GM21526 (cell line): Measurements from ENCODE around the gene RNMT.
"Not testable (repeated sequence)": the region's sequence is repeated elsewhere in the genome, so short reads cannot be mapped to it uniquely, and the experiment has no call there.

Experiments
- ATAC-seq: cut with Tn5 transposase; IDR thresholded peaks from one replicate; pipeline ENCODE4 v1.9.1; 2021; ENCODE audit warnings: moderate library complexity; ENCODE audit not compliant: unreplicated experiment, low FRiP score

The RNMT gene

DNA sequence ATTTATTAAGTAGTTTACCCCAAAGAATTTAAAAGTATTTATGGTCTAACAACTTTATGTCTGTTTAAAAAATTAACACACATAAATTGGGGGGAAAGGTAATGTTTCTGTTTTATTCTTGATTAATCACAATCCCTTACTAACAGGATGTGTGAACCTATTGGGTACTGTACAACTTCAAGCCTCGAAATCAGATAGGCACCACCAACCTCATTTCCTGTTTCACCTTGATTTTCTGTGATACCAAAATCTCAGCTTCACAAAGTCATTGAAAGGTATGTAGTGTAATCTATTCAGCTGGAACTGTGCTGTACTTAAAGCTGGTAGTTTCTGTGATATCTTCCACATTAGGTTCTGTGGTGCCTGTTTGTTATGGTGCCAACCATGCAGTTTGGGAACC lies 4.0 kb downstream of the RNMT start:
- ATAC-seq = no peak

DNA sequence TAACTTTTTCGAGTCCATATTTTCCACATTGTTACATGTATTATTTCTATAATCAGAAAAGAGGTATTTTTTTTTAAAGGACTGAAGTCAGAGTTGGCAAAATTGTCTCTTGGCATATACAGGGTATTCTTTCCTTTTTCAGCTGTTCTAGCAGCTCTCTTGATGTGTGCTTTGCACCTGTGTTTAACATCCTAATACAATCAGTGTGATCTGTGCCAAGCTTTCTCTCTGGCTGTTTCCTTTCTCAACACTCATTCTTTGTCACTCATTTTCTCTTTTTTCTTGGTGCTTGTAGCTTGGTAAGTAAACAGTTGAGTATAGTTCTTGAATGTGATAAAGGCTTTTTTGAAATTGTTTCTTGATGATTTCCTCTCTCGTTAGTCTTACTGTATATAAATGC lies 9.2 kb downstream of the RNMT start:
- ATAC-seq = no peak

DNA sequence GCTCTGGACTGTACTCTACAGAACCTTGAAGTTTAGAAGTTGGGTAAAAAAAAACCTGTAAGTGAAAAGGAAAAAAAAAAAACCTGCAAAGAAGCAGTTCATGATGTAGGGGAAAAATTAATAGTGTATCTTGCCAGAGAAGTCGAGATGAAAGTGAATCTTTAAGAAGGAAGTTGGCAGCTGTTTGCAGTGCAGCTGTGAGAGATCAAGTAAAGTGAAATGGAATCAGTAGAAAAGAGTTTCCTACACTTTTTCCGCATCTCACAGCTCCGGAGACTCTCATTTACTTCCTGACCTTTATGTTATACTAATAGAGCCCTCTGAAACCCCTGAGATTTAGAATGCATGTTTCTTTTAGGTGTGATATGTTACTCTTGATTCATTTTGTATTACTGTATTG lies 19.2 kb downstream of the RNMT start:
- ATAC-seq = no peak

DNA sequence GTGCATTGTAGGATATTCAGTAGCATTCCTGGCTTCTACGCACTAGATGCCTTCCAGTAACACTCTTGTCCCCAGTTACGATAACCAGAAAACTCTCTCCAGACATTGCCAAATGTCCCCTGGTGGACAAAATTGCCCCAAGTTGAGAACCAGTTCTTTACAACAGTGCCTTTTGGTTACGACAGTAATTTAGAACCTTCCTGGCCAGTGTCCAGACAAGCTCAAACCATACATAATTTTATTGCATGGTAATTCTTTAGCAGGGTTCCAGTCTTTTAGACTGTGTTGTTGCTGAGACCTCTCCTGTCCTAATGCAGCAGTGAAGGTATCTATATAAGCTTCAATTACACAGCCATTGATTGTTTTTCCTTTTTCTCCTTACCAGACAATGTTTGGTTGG lies 20.2 kb downstream of the RNMT start:
- ATAC-seq = no peak

- not testable (repeated sequence) for ATAC-seq
Observed at GRCh38 chr18:13751599-13751998, 25.1 kb downstream of the RNMT start.

GRCh38 chr18:13756261-13756660 lies 29.8 kb downstream of the RNMT start:
- no peak for ATAC-seq

- no peak for ATAC-seq
Observed at GRCh38 chr18:13756671-13757070, 30.2 kb downstream of the RNMT start.

- no peak for ATAC-seq
Observed at GRCh38 chr18:13758622-13759021, 32.1 kb downstream of the RNMT start.

GRCh38 chr18:13760047-13760446 lies 33.6 kb downstream of the RNMT start:
- no peak for ATAC-seq

DNA sequence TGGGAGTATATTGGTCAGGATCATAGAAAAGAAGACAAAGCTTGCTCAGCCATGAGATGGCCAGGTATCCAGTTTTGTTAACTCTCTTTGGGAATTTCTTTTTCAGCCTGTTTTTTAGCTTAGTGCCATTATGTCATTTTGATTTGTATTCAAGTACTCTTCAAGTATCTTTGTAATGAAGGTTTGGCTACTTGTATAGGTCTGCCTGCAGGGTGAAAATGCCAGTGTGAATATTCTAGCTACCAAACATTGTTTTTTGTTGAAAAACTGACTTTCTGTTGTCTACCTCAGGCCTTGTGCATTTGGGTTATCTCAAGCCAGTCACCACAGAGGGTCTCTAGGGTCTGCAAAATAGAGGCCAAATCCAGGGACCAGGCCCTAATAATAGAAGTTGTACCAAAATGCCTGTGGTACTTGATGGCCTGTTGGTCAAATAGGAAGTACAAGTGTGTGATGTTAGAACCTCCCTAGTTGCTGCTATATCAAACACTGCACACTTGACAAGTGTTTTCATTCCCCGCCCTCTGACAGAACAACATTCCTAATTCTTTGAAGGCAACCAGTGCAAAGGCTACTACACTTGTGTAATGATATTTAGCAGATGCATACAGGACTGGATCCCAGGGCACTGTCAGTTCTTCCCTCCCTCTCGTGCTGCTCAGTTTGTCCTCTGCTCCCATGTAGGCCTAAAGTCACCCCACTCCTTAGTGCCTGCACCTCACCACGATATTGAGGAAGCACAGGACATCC lies 36.4 kb downstream of the RNMT start:
- no peak for ATAC-seq

DNA sequence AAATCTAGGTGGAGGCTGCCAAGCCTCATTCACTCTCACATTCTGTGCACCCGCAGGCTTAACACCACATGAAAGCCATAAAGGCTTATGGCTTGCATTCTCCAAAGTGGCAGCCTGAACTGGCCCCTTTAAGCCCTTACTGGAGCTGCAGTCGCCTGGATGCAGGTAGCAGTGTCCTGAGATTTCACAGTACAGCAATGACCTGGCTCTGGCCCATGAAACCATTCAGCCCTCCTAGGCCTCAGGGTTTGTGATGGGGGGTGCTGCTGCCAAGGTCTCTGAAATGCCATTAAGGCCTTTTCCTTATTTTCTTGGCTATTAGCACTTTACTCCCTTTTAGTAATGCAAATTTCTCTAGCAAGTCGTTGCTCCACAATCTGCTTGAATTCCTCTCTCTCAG lies 48.6 kb downstream of the RNMT start:
- ATAC-seq = no peak

DNA sequence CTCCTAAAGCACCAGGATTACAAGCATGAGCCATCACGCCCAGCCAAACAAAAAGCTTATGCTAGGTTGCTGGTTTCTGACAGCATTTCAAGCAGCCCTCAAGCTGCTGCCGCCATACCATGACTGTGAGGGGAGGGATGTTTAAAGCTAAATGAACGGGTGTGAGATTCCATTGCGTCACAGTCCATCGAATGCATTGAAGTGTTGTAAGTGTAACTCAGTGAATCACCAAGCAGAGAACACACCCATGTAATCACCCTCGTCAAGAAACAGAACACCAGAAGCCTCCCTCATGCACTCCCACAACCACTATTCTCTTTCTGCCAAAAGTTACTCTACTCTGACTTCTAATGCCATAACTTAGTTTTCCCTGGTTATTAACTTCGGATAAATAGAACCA lies 64.7 kb downstream of the RNMT start:
- ATAC-seq = no peak

DNA sequence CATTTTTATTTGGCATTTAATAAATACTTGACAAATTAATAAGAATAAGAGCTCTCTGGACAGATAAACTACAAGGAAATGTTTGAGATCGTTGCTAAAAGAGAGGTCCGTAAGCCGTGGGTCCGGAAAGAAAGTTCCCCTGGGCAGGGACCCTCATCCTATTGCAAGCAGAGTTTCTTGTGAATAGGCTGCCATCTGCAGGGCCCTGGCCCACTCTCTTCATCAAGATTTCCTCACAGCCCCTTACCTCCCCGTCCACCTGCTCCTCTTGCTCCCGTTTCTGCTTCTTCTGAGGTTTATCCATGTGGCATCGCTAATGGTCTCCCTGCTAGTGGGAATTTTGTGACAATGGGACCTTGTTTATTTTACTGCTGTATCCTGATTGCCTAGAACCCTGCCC lies 67.3 kb downstream of the RNMT start:
- no peak for ATAC-seq

- no peak for ATAC-seq
Observed at GRCh38 chr18:13796515-13796914, 70.0 kb downstream of the RNMT start.

- no peak for ATAC-seq
Observed at GRCh38 chr18:13797157-13797611, 70.7 kb downstream of the RNMT start.

DNA sequence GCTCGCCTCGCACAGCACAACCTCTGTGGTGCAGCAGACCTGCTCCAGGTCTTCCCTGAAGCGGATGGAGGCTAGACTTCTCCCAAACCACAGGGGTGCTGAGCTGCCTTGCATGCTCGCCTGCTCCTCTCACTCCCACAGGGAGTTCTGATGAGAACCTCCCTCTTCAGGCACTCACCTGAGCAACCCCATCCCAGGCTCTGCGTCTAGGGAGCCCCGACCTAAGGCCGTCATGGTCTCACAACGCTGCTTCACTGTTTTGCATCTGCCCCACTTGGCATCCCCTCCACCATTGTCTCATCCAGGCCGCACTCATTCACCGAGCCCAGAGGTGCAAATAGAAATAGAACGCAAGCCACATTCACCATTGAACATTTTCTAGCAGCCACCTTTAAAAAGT lies 72.9 kb downstream of the RNMT start:
- no peak for ATAC-seq

DNA sequence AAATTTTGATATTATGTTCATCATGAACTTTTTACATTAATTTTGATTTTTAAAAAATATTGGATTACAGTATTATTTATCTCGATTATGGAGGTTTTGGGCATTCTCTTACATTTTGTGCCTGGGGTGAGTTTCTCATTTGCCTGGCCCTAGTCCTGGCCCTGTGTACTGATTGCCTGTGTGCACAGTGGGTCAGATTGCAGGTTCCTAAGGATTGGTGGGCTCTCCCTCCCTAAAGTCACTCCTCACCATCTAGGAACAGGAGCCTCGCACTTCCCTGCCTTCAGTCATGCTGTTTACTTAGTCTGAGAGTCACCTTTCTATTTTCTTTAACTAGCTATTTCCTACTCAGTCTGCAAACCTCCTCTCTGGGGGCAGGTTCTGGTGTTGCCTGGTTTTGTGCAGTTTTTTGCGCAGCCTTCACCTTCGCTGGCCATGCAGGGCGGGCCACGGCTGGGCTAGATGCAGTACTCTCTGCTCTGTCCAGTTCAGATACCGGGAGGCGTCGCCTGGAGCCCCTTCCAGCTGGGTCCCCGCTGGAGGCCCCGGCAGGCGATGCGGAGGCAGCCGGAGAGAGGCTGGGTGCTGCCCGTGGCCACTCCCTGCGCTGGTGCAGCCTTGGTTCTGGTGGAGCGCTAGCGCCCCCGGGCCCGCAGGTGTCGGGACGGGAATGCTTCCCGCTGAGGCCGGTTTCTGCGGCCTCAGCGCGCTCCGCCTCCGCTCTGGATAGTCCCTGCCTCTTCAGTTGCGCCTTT lies 74.2 kb downstream of the RNMT start:
- no peak for ATAC-seq

DNA sequence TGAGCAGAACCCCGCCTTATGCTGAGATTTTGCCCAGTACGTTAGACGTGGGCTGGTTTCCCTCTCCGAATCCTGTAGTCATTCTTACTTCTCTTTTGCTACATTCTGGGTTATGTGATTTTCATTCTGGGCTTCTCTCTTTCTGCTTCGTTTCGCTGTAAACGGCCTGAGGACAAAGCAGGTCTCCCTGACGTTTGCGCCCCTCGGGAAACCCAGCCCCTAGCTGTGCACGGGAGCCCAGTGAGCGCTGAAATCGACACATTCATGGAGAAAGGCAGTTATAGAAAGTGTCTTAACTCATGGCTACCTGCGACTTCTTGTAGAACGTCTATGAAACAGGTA lies 74.8 kb downstream of the RNMT start:
- no peak for ATAC-seq

DNA sequence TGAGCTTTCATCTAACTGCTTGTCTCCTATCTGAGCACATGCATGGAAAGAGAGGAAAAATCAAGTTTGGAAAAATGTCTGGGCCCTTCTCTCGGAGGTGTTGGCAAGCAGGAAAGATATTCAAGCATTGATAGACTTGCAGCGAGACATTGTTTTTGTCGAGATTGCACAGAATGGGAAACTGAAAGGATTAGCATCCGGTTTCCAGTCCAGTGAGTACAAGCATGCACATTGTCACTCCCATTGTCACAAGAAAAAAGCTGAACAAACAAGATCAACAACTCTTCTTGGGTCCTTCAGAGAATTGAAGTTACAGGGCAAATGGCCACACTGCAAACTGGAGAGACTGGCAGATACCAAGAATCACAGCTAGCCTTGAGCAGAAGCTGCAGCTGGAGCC lies 77.8 kb downstream of the RNMT start:
- ATAC-seq = no peak

DNA sequence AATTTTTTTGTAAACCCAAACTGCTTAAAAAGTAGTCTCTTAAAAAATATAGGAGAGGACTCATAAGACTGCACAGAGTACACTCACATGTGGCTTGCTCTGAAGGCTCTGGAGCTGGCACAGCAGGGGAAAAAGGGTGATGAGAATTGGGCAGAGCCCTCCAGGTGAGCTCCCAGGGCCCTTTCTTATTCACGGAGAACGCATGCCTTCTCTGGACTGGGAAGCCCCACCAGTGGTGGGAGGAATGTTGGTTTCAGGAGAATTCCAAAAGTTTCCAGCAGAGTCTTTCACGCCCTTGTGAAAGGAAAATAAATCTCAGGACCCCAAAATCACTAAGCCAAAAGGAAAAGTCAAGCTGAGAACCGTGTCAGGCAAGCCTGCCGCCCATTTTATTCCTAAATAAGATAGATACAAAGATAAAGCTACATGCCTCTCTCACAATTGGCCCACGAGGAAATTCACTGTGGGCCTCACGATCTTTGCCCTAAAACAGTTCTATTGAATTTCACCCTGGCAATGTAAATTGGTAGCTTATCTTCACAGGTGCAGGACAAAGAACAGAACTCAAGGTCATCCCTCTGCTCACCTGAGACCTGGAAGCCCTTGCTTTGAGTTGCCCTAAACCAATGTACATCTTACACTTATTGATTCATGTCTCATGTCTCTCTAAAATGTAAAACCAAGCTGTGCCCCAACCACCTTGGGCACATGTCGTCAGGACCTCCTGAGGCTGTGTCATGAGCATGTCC lies 82.0 kb downstream of the RNMT start:
- ATAC-seq = no peak

DNA sequence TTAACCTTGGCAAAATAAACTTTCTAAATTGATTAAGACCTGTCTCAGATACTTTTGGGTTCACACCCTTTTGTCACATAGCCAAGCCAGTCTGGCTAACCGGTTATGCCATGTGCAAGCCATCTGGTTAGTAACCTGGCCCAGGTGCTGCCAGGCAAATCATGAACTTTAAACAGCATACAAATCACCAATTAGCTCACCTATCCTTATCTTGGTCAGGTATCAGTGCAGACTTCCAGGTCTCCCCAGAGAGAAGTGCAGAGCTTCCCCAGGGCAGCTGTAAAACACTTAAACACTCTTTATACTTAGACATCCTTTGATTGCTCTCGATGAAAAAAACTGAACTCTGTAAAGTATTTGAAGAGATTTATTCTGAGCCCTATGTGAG lies 82.6 kb downstream of the RNMT start:
- no peak for ATAC-seq
